SK-N-MC (cell line): ENCODE results near the gene MEOX1.

ENCODE experiments used
- EZH2 ChIP-seq: fragments of 200-600 bp; sonication (generic); IDR thresholded peaks from one replicate; pipeline ENCODE4 v1.6.1; 2017; ENCODE audit warnings: antibody characterized with exemption
- POLR2AphosphoS5 ChIP-seq: IDR thresholded peaks from 2 replicates; pipeline ENCODE4 v1.6.1; 2012; ENCODE audit warnings: mild to moderate bottlenecking, low read depth, low read length, borderline replicate concordance

GRCh38 chr17:43632221-43632620 lies 29.5 kb downstream of the MEOX1 start:
- no peak for TF ChIP-seq POLR2AphosphoS5
- no peak for TF ChIP-seq EZH2
